ENCODE measurements around the gene CD52. TPM values are rescaled to one million over a fixed set of nuclear protein-coding genes. Genes with fewer than 3 reads are reported as not detected.

The CD52 gene
- polyA plus RNA-seq, 2 of the 4 experiments (the other 2 are of a cell fraction) = not detected

- Histone ChIP-seq H3K9me3 (no peaks in the 10 kb centered on the region), H3K27ac (no peak overlapping the region), H3K4me2 (no peak overlapping the region), H3K4me3 (no peak overlapping the region), H3K4me1 (peaks cover 12% of the 10 kb centered on the region)
- CTCF ChIA-PET = interaction anchor here (1.1 to 8.2 kb wide), 7 partner anchors 15 to 130 kb away, joined by 3 to 128 read pairs (median 6); partner anchors contain the start of genes CD52 and ZNF593
- POLR2A ChIA-PET = no interaction called here
- FAIRE-seq = no peak
- WGBS (ENCODE audit: missing lambda C conversion rate) = 64% methylated on average over 5 of the region's 5 CpGs
- DNase-seq (ENCODE audit: low read depth in 1 of 2, low spot score in 1 of 2) = no peak
- ATAC-seq = no peak
- TF ChIP-seq HOXA7 (CRISPR knock-in tag; IDR thresholded peaks at IDR 0.05) = no peak
- no peak for TF ChIP-seq E2F6 (IDR thresholded peaks at IDR 0.05; ENCODE audit: borderline replicate concordance, low read depth)
- no peak for TF ChIP-seq TP53 (CRISPR knock-in tag; IDR thresholded peaks at IDR 0.05)
- TF ChIP-seq CTCF (IDR thresholded peaks at IDR 0.05) = no peak
- TF ChIP-seq PBX3 (IDR thresholded peaks at IDR 0.05) = no peak
- no peak for TF ChIP-seq CBX2 (IDR thresholded peaks at IDR 0.05; ENCODE audit: borderline replicate concordance, low read depth)
- TF ChIP-seq RARB (CRISPR knock-in tag; IDR thresholded peaks at IDR 0.05) = no peak
- TF ChIP-seq NPAS2 (CRISPR knock-in tag; IDR thresholded peaks at IDR 0.05; ENCODE audit: borderline replicate concordance) = no peak
Observed at GRCh38 chr1:26288311-26288941, 29.3 kb upstream of the CD52 start.

- Histone ChIP-seq H3K4me2 (no peak overlapping the region), H3K9me3 (no peaks in the 10 kb centered on the region), H3K4me3 (no peak overlapping the region), H3K4me1 (peaks cover 10% of the 10 kb centered on the region), H3K27ac (no peak overlapping the region)
- ChIA-PET POLR2A (no interaction called here), CTCF (interaction anchor here (1.1 to 8.2 kb wide), 6 partner anchors 10 to 102 kb away, joined by 3 to 128 read pairs (median 6); partner anchors contain the start of genes CD52 and SH3BGRL3)
- DNase-seq (ENCODE audit: low read depth in 1 of 2, low spot score in 1 of 2) (no peak), FAIRE-seq (no peak), ATAC-seq (no peak)
- TF ChIP-seq POLR2A (IDR thresholded peaks at IDR 0.05; ENCODE audit: low read length) = no peak
- no peak for TF ChIP-seq HOXB13 (CRISPR knock-in tag; IDR thresholded peaks at IDR 0.05; ENCODE audit: low read depth)
- TF ChIP-seq MAX (IDR thresholded peaks at IDR 0.05) = no peak
- TF ChIP-seq JUNB (IDR thresholded peaks at IDR 0.05) = no peak
- WGBS (ENCODE audit: missing lambda C conversion rate) = 96% methylated on average over 11 of the region's 21 CpGs
Observed at GRCh38 chr1:26289158-26290059, 28.3 kb upstream of the CD52 start.

GRCh38 chr1:26290122-26290881, 27.5 kb upstream of the CD52 start:
- FAIRE-seq = no peak
- Histone ChIP-seq H3K4me3 (no peak overlapping the region), H3K4me1 (peaks cover 1% of the 10 kb centered on the region; the same call in 2 of the 3 replicates), H3K27ac (no peak overlapping the region), H3K9me3 (no peaks in the 10 kb centered on the region), H3K4me2 (no peak overlapping the region)
- no peak for ATAC-seq
- WGBS (ENCODE audit: missing lambda C conversion rate) = 96% methylated on average over 5 of the region's 11 CpGs
- POLR2A ChIA-PET = no interaction called here
- TF ChIP-seq EHMT2 (IDR thresholded peaks at IDR 0.05; ENCODE audit: low read depth) (no peak), RNF2 (IDR thresholded peaks at IDR 0.05; ENCODE audit: borderline replicate concordance, low read depth) (no peak), CEBPB (IDR thresholded peaks at IDR 0.05) (no peak), MAX (IDR thresholded peaks at IDR 0.05) (no peak), EP300 (IDR thresholded peaks at IDR 0.05) (no peak), FOXS1 (CRISPR knock-in tag; IDR thresholded peaks at IDR 0.05) (no peak), CBX8 (IDR thresholded peaks at IDR 0.05) (no peak), CHD4 (IDR thresholded peaks at IDR 0.05; ENCODE audit: borderline replicate concordance) (no peak), MYC (IDR thresholded peaks at IDR 0.05; ENCODE audit: borderline replicate concordance, low read length) (no peak)
- DNase-seq (ENCODE audit: low read depth in 1 of 2, low spot score in 1 of 2) = no peak
- CTCF ChIA-PET = interaction anchor here (1.3 to 8.2 kb wide), 4 partner anchors 11 to 74 kb away, joined by 5 to 128 read pairs (median 8); partner anchors contain the start of genes CD52 and SH3BGRL3

All from A549 (cell line).